ENCODE measurements around the gene MSRB1. TPM values are rescaled to one million over a fixed set of nuclear protein-coding genes. Genes with fewer than 3 reads are reported as not detected.
A peak's percentile ranks its signal among the peaks of the same experiment; 100 is the strongest.

MSRB1 gene
- total RNA-seq, 4 donors from 2014 or later: 13.9 to 56.5 (median 29.3) TPM

GRCh38 chr16:1918351-1919326 lies 24.4 kb downstream of the MSRB1 start, which contains the start of gene HS3ST6:
HS3ST6 (minus strand) TSS chr16:1918415; CDS start chr16:1918323, 92 bp downstream.
- Histone ChIP-seq H3K9me3 (no peaks in the 10 kb centered on the region), H3K27ac (no peak within 1 kb of the TSS), H3K36me3 (no peaks in the 10 kb centered on the region), H3K27me3 (peaks cover 86% of the 10 kb centered on the region), H3K4me1 (peaks cover 13 to 39% (median 25%) of the 10 kb centered on the region in 4 donors), H3K4me3 (peak within 1 kb of the TSS in 2 of 4 donors; percentile 13 to 14)
- intact Hi-C loops (cut with DNase I; ENCODE audit: low total_unique reads) (no loop called here), in situ Hi-C loops (cut with MboI; ENCODE audit: low pct_ligation_motif_present in 1 of 4, low pct_unique_long_range_greater_than_20kb in 1 of 4, low sequenced_read_pairs in 3 of 4) (no loop called here)
- WGBS, 2 donors (ENCODE audit: low coverage in 1 of 2): 5% methylated on average over 50 of the region's 71 CpGs; no CpG with 5 or more reads in 1 of the 2 donors
- DNase-seq: no peak
- TF ChIP-seq POLR2AphosphoS5 (IDR thresholded peaks at IDR 0.05): no peak
- TF ChIP-seq CTCF (IDR thresholded peaks at IDR 0.05): no peak
- TF ChIP-seq POLR2A (IDR thresholded peaks at IDR 0.05): no peak
- TF ChIP-seq EP300 (IDR thresholded peaks at IDR 0.05; ENCODE audit: low read depth): no peak

DNA sequence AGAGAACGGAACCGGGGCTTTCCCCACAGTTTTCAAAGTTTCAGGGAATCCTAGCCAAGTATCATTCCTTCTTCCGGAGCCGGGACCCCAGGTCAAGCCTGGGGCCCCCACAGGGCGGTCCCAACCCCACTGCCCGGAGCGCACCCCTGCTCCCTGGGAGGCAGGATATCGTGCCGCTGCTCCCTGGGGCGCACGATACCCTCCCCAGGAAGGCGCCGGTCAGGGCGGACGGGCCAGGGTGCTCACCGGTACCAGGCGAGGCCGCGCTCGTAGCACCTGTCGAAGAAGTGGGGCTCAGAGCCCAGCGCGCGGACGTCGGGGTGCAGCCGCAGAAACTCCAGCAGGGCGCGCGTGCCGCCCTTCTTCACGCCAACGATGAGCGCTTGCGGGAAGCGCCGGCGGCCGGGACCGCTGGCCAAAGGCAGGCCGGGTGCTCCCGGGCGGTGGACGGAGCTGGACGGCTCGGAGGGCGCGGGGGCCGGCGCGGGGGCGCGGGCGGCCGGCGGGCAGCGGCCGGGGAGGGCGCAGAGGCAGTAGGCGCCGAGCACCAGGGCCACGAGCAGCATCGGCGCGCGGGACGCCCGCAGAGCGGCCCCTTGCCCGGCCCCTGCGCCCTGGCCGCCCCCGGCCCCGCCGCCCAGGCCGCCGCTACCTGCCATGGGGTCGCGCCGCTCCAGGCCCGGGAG lies 25.2 kb downstream of the MSRB1 start:
- peaks cover 10 to 34% (median 27%) of the 10 kb centered on the region in 4 donors for H3K4me1 ChIP-seq
- in situ Hi-C loops (cut with MboI; ENCODE audit: low pct_ligation_motif_present in 1 of 4, low pct_unique_long_range_greater_than_20kb in 1 of 4, low sequenced_read_pairs in 3 of 4) (no loop called here), intact Hi-C loops (cut with DNase I; ENCODE audit: low total_unique reads) (no loop called here)
- no peak for DNase-seq
- no peak overlapping the region for H3K27ac ChIP-seq
- TF ChIP-seq CTCF (IDR thresholded peaks at IDR 0.05) (no peak), POLR2AphosphoS5 (IDR thresholded peaks at IDR 0.05) (no peak), EP300 (IDR thresholded peaks at IDR 0.05; ENCODE audit: low read depth) (no peak), POLR2A (IDR thresholded peaks at IDR 0.05) (no peak)
- H3K27me3 ChIP-seq: peaks cover 78% of the 10 kb centered on the region
- H3K4me3 ChIP-seq: peak overlapping the region in 1 of 4 donors; percentile 14
- 8% methylated on average over 35 of the region's 81 CpGs; no CpG with 5 or more reads in 1 of the 2 donors for WGBS, 2 donors (ENCODE audit: low coverage in 1 of 2)
- no peaks in the 10 kb centered on the region for H3K9me3 ChIP-seq
- no peaks in the 10 kb centered on the region for H3K36me3 ChIP-seq

- TF ChIP-seq POLR2A (IDR thresholded peaks at IDR 0.05) (no peak), CTCF (IDR thresholded peaks at IDR 0.05) (no peak), EP300 (IDR thresholded peaks at IDR 0.05; ENCODE audit: low read depth) (no peak)
- no peak for DNase-seq
- WGBS, 2 donors (ENCODE audit: low coverage in 1 of 2): 6% methylated on average over 22 of the region's 22 CpGs; no CpG with 5 or more reads in 1 of the 2 donors
- in situ Hi-C loops (cut with MboI; ENCODE audit: low pct_ligation_motif_present in 1 of 4, low pct_unique_long_range_greater_than_20kb in 1 of 4, low sequenced_read_pairs in 3 of 4) (no loop called here), intact Hi-C loops (cut with DNase I; ENCODE audit: low total_unique reads) (no loop called here)
- Histone ChIP-seq H3K4me1 (peaks cover 10 to 40% (median 33%) of the 10 kb centered on the region in 4 donors), H3K27ac (no peak overlapping the region), H3K9me3 (no peaks in the 10 kb centered on the region), H3K4me3 (peak overlapping the region in 1 of 4 donors; percentile 14), H3K27me3 (peaks cover 72% of the 10 kb centered on the region), H3K36me3 (no peaks in the 10 kb centered on the region)
Measured at GRCh38 chr16:1917056-1917664, 25.8 kb downstream of the MSRB1 start.

GRCh38 chr16:1916640-1916990 lies 26.4 kb downstream of the MSRB1 start:
- Histone ChIP-seq H3K36me3 (no peaks in the 10 kb centered on the region), H3K9me3 (no peaks in the 10 kb centered on the region), H3K27me3 (peaks cover 66% of the 10 kb centered on the region), H3K4me3 (no peak overlapping the region), H3K27ac (no peak overlapping the region), H3K4me1 (peaks cover 10 to 44% (median 35%) of the 10 kb centered on the region in 4 donors)
- in situ Hi-C loops (cut with MboI; ENCODE audit: low pct_ligation_motif_present in 1 of 4, low pct_unique_long_range_greater_than_20kb in 1 of 4, low sequenced_read_pairs in 3 of 4) (no loop called here), intact Hi-C loops (cut with DNase I; ENCODE audit: low total_unique reads) (no loop called here)
- no peak for DNase-seq
- WGBS, 2 donors (ENCODE audit: low coverage in 1 of 2): 19% methylated on average over 5 of the region's 5 CpGs; no CpG with 5 or more reads in 1 of the 2 donors
- TF ChIP-seq CTCF (IDR thresholded peaks at IDR 0.05) (no peak), EP300 (IDR thresholded peaks at IDR 0.05; ENCODE audit: low read depth) (no peak), POLR2AphosphoS5 (IDR thresholded peaks at IDR 0.05) (no peak), POLR2A (IDR thresholded peaks at IDR 0.05) (no peak)
